ENCODE data around the gene SFTPA1.
"Not testable (repeated sequence)": the region's sequence is repeated elsewhere in the genome, so short reads cannot be mapped to it uniquely, and the experiment has no call there.

GRCh38 chr10:79599644-79600043 lies 11.1 kb upstream of the SFTPA1 start:
- TF ChIP-seq POLR2A (IDR thresholded peaks at IDR 0.05; ENCODE audit: low read length); GATA1 (IDR thresholded peaks at IDR 0.05; ENCODE audit: low read depth, low read length): not testable (repeated sequence)
